Neural progenitor cell (in vitro differentiated cells): ENCODE results near the gene BUD13. TPM values are rescaled to one million over a fixed set of nuclear protein-coding genes. Genes with fewer than 3 reads are reported as not detected.

ENCODE experiments used
- DNase-seq: peaks from one replicate; pipeline ENCODE4 v3.0.0-alpha.2; 2016; ENCODE audit warnings: low spot score
- H2AFZ ChIP-seq: fragments of 200-600 bp; sonication (generic); replicated peaks from 2 replicates; pipeline ENCODE4 v1.6.1; 2016; ENCODE audit warnings: antibody characterized with exemption
- H3F3A ChIP-seq: fragments of 200-600 bp; sonication (generic); 2 replicates; pipeline ENCODE4 v1.6.1; 2016; ENCODE audit warnings: antibody characterized with exemption, low read depth
- H3K27ac ChIP-seq: fragments of 200-600 bp; sonication (generic); 2 replicates; pipeline ENCODE4 v1.5.1; 2016; ENCODE audit warnings: mild to moderate bottlenecking
- H3K27me3 ChIP-seq: fragments of 200-600 bp; sonication (generic); 2 replicates; pipeline ENCODE4 v1.6.1; 2016; ENCODE audit warnings: mild to moderate bottlenecking, moderate library complexity
- H3K36me3 ChIP-seq: fragments of 200-600 bp; sonication (generic); 2 replicates; pipeline ENCODE4 v1.5.1; 2016
- H3K4me1 ChIP-seq: fragments of 200-600 bp; sonication (generic); 2 replicates; pipeline ENCODE4 v1.6.1; 2016; ENCODE audit warnings: mixed run types
- H3K4me2 ChIP-seq: fragments of 200-600 bp; sonication (generic); 2 replicates; pipeline ENCODE4 v1.6.1; 2016
- H3K4me3 ChIP-seq: fragments of 200-600 bp; sonication (generic); 2 replicates; pipeline ENCODE4 v1.5.1; 2016
- H3K79me2 ChIP-seq: fragments of 200-600 bp; sonication (generic); 2 replicates; pipeline ENCODE4 v1.6.1; 2016; ENCODE audit warnings: low read depth
- H3K9ac ChIP-seq: fragments of 200-600 bp; sonication (generic); 2 replicates; pipeline ENCODE4 v1.6.1; 2016
- H3K9me3 ChIP-seq: fragments of 200-600 bp; sonication (generic); 2 replicates; pipeline ENCODE4 v1.5.1; 2016; ENCODE audit warnings: low read depth
- H4K20me1 ChIP-seq: fragments of 200-600 bp; sonication (generic); 2 replicates; pipeline ENCODE4 v1.6.1; 2016; ENCODE audit warnings: low read depth
- H3K27ac Mint-ChIP-seq: 3 replicates; pipeline ENCODE4 v1.8.0; 2021; ENCODE audit warnings: mixed read lengths
- H3K27me3 Mint-ChIP-seq: 2 replicates; pipeline ENCODE4 v1.8.0; 2022; ENCODE audit warnings: low read depth, mild to moderate bottlenecking, inconsistent platforms, moderate library complexity, mixed read lengths; ENCODE audit not compliant: insufficient read depth
- H3K36me3 Mint-ChIP-seq: 3 replicates; pipeline ENCODE4 v1.8.0; 2021; ENCODE audit warnings: mixed read lengths
- H3K4me1 Mint-ChIP-seq: 3 replicates; pipeline ENCODE4 v1.8.0; 2021; ENCODE audit warnings: mixed read lengths
- H3K4me3 Mint-ChIP-seq: 3 replicates; pipeline ENCODE4 v1.8.0; 2021; ENCODE audit warnings: mild to moderate bottlenecking, moderate library complexity, mixed read lengths
- H3K9me3 Mint-ChIP-seq: 3 replicates; pipeline ENCODE4 v1.8.0; 2020; ENCODE audit warnings: mixed read lengths
- CTCF ChIP-seq: fragments of 200-600 bp; sonication (generic); IDR thresholded peaks from 2 replicates; pipeline ENCODE4 v1.5.1; 2017; ENCODE audit warnings: antibody characterized with exemption, mild to moderate bottlenecking
- EZH2 ChIP-seq: fragments of 200-600 bp; sonication (generic); IDR thresholded peaks from 2 replicates; pipeline ENCODE4 v1.6.1; 2017; ENCODE audit warnings: antibody characterized with exemption, mild to moderate bottlenecking, moderate library complexity
- EZH2phosphoT487 ChIP-seq: fragments of 200-600 bp; sonication (generic); IDR thresholded peaks from 2 replicates; pipeline ENCODE4 v1.6.1; 2017; ENCODE audit warnings: antibody characterized with exemption
- total RNA-seq: library from RNA; depleted of rRNA; stranded (reverse); fragments of >200 nt; gene quantifications from 2 replicates; pipeline ENCODE4 v1.2.3, GENCODE V29; 2015; ENCODE audit warnings: low replicate concordance

The BUD13 gene
- total RNA-seq, 1 donor from 2014 or later: 31.5 TPM

- no peak overlapping the region for H3K27ac ChIP-seq
- H3K4me1 Mint-ChIP-seq: peaks cover 5% of the 10 kb centered on the region
- H3K4me3 ChIP-seq: no peak overlapping the region
- H3K36me3 ChIP-seq: no peaks in the 10 kb centered on the region
- H2AFZ ChIP-seq: no peak overlapping the region
- H3K27ac Mint-ChIP-seq: no peak overlapping the region
- no peaks in the 10 kb centered on the region for H3K79me2 ChIP-seq
- H3K4me2 ChIP-seq: no peak overlapping the region
- H3K27me3 ChIP-seq: peaks cover 11% of the 10 kb centered on the region
- TF ChIP-seq EZH2phosphoT487 (no peak), EZH2 (no peak), CTCF (no peak)
- H3K4me3 Mint-ChIP-seq: no peak overlapping the region
- peaks cover 4% of the 10 kb centered on the region for H3K9me3 Mint-ChIP-seq
- no peak for DNase-seq
- H3K27me3 Mint-ChIP-seq: peaks cover 6% of the 10 kb centered on the region
- no peaks in the 10 kb centered on the region for H4K20me1 ChIP-seq
- no peaks in the 10 kb centered on the region for H3K9me3 ChIP-seq
- no peaks in the 10 kb centered on the region for H3F3A ChIP-seq
- no peak overlapping the region for H3K9ac ChIP-seq
- H3K36me3 Mint-ChIP-seq: no peaks in the 10 kb centered on the region
- H3K4me1 ChIP-seq: peaks cover 5% of the 10 kb centered on the region
Observed at GRCh38 chr11:116794851-116795250, 22.1 kb upstream of the BUD13 start.

DNA sequence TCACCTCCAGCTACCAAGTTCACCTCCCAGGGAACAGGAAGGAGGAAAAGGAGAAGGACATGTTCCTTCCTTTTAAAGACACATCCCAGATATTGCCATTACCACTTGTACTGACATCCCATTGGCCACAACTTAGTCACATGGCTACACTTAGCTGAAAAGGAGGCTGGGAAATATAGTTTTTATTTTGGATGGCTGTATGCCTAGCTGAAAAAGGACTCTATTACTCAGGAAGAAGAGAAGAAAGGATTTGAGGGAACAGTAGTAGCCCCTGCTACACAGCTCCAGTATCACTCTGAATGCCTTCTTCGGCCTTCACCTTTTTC lies 20.9 kb upstream of the BUD13 start:
- H3K9me3 Mint-ChIP-seq: peaks cover 4% of the 10 kb centered on the region
- Histone ChIP-seq H3K4me1 (peaks cover 5% of the 10 kb centered on the region), H2AFZ (no peak overlapping the region), H3K27ac (no peak overlapping the region), H4K20me1 (no peaks in the 10 kb centered on the region), H3K9ac (no peak overlapping the region), H3K36me3 (no peaks in the 10 kb centered on the region), H3K79me2 (no peaks in the 10 kb centered on the region), H3K4me3 (no peak overlapping the region), H3K27me3 (peaks cover 11% of the 10 kb centered on the region), H3K4me2 (no peak overlapping the region), H3F3A (no peaks in the 10 kb centered on the region), H3K9me3 (no peaks in the 10 kb centered on the region)
- no peaks in the 10 kb centered on the region for H3K36me3 Mint-ChIP-seq
- DNase-seq: no peak
- H3K4me1 Mint-ChIP-seq: peaks cover 5% of the 10 kb centered on the region
- TF ChIP-seq EZH2 (no peak), CTCF (no peak), EZH2phosphoT487 (no peak)
- peaks cover 6% of the 10 kb centered on the region for H3K27me3 Mint-ChIP-seq
- no peak overlapping the region for H3K27ac Mint-ChIP-seq
- H3K4me3 Mint-ChIP-seq: no peak overlapping the region

GRCh38 chr11:116792869-116793771 lies 20.3 kb upstream of the BUD13 start:
- Histone ChIP-seq H4K20me1 (no peaks in the 10 kb centered on the region), H3F3A (no peaks in the 10 kb centered on the region), H3K9me3 (no peaks in the 10 kb centered on the region), H3K79me2 (no peaks in the 10 kb centered on the region), H2AFZ (no peak overlapping the region), H3K4me1 (peaks cover 5% of the 10 kb centered on the region), H3K9ac (no peak overlapping the region), H3K4me3 (no peak overlapping the region), H3K27ac (no peak overlapping the region), H3K36me3 (no peaks in the 10 kb centered on the region), H3K27me3 (peaks cover 11% of the 10 kb centered on the region), H3K4me2 (no peak overlapping the region)
- Mint-ChIP-seq H3K9me3 (peaks cover 4% of the 10 kb centered on the region), H3K36me3 (no peaks in the 10 kb centered on the region), H3K4me1 (peaks cover 7% of the 10 kb centered on the region), H3K27me3 (peaks cover 6% of the 10 kb centered on the region), H3K27ac (no peak overlapping the region), H3K4me3 (no peak overlapping the region)
- TF ChIP-seq EZH2: no peak
- TF ChIP-seq CTCF: no peak
- TF ChIP-seq EZH2phosphoT487: no peak
- DNase-seq: no peak
